Neural progenitor cell (in vitro differentiated cells): Measurements from ENCODE around the gene THEM5. TPM values are rescaled to one million over a fixed set of nuclear protein-coding genes. Genes with fewer than 3 reads are reported as not detected.

ENCODE experiments used
- DNase-seq: peaks from one replicate; pipeline ENCODE4 v3.0.0-alpha.2; 2016; ENCODE audit warnings: low spot score
- H2AFZ ChIP-seq: fragments of 200-600 bp; sonication (generic); replicated peaks from 2 replicates; pipeline ENCODE4 v1.6.1; 2016; ENCODE audit warnings: antibody characterized with exemption
- H3F3A ChIP-seq: fragments of 200-600 bp; sonication (generic); 2 replicates; pipeline ENCODE4 v1.6.1; 2016; ENCODE audit warnings: antibody characterized with exemption, low read depth
- H3K27ac ChIP-seq: fragments of 200-600 bp; sonication (generic); 2 replicates; pipeline ENCODE4 v1.5.1; 2016; ENCODE audit warnings: mild to moderate bottlenecking
- H3K27me3 ChIP-seq: fragments of 200-600 bp; sonication (generic); 2 replicates; pipeline ENCODE4 v1.6.1; 2016; ENCODE audit warnings: mild to moderate bottlenecking, moderate library complexity
- H3K36me3 ChIP-seq: fragments of 200-600 bp; sonication (generic); 2 replicates; pipeline ENCODE4 v1.5.1; 2016
- H3K4me1 ChIP-seq: fragments of 200-600 bp; sonication (generic); 2 replicates; pipeline ENCODE4 v1.6.1; 2016; ENCODE audit warnings: mixed run types
- H3K4me2 ChIP-seq: fragments of 200-600 bp; sonication (generic); 2 replicates; pipeline ENCODE4 v1.6.1; 2016
- H3K4me3 ChIP-seq: fragments of 200-600 bp; sonication (generic); 2 replicates; pipeline ENCODE4 v1.5.1; 2016
- H3K79me2 ChIP-seq: fragments of 200-600 bp; sonication (generic); 2 replicates; pipeline ENCODE4 v1.6.1; 2016; ENCODE audit warnings: low read depth
- H3K9ac ChIP-seq: fragments of 200-600 bp; sonication (generic); 2 replicates; pipeline ENCODE4 v1.6.1; 2016
- H3K9me3 ChIP-seq: fragments of 200-600 bp; sonication (generic); 2 replicates; pipeline ENCODE4 v1.5.1; 2016; ENCODE audit warnings: low read depth
- H4K20me1 ChIP-seq: fragments of 200-600 bp; sonication (generic); 2 replicates; pipeline ENCODE4 v1.6.1; 2016; ENCODE audit warnings: low read depth
- H3K27ac Mint-ChIP-seq: 3 replicates; pipeline ENCODE4 v1.8.0; 2021; ENCODE audit warnings: mixed read lengths
- H3K27me3 Mint-ChIP-seq: 2 replicates; pipeline ENCODE4 v1.8.0; 2022; ENCODE audit warnings: low read depth, mild to moderate bottlenecking, inconsistent platforms, moderate library complexity, mixed read lengths; ENCODE audit not compliant: insufficient read depth
- H3K36me3 Mint-ChIP-seq: 3 replicates; pipeline ENCODE4 v1.8.0; 2021; ENCODE audit warnings: mixed read lengths
- H3K4me1 Mint-ChIP-seq: 3 replicates; pipeline ENCODE4 v1.8.0; 2021; ENCODE audit warnings: mixed read lengths
- H3K4me3 Mint-ChIP-seq: 3 replicates; pipeline ENCODE4 v1.8.0; 2021; ENCODE audit warnings: mild to moderate bottlenecking, moderate library complexity, mixed read lengths
- H3K9me3 Mint-ChIP-seq: 3 replicates; pipeline ENCODE4 v1.8.0; 2020; ENCODE audit warnings: mixed read lengths
- EZH2 ChIP-seq: fragments of 200-600 bp; sonication (generic); IDR thresholded peaks from 2 replicates; pipeline ENCODE4 v1.6.1; 2017; ENCODE audit warnings: antibody characterized with exemption, mild to moderate bottlenecking, moderate library complexity
- EZH2phosphoT487 ChIP-seq: fragments of 200-600 bp; sonication (generic); IDR thresholded peaks from 2 replicates; pipeline ENCODE4 v1.6.1; 2017; ENCODE audit warnings: antibody characterized with exemption
- total RNA-seq: library from RNA; depleted of rRNA; stranded (reverse); fragments of >200 nt; gene quantifications from 2 replicates; pipeline ENCODE4 v1.2.3, GENCODE V29; 2015; ENCODE audit warnings: low replicate concordance
- TF ChIP-seq, protein P1 (sequence below): fragments of 200-600 bp; sonication (generic); IDR thresholded peaks from 2 replicates; pipeline ENCODE4 v1.5.1; 2017; ENCODE audit warnings: antibody characterized with exemption, mild to moderate bottlenecking

THEM5 gene
- total RNA-seq, 1 donor from 2014 or later, result not detected

DNA sequence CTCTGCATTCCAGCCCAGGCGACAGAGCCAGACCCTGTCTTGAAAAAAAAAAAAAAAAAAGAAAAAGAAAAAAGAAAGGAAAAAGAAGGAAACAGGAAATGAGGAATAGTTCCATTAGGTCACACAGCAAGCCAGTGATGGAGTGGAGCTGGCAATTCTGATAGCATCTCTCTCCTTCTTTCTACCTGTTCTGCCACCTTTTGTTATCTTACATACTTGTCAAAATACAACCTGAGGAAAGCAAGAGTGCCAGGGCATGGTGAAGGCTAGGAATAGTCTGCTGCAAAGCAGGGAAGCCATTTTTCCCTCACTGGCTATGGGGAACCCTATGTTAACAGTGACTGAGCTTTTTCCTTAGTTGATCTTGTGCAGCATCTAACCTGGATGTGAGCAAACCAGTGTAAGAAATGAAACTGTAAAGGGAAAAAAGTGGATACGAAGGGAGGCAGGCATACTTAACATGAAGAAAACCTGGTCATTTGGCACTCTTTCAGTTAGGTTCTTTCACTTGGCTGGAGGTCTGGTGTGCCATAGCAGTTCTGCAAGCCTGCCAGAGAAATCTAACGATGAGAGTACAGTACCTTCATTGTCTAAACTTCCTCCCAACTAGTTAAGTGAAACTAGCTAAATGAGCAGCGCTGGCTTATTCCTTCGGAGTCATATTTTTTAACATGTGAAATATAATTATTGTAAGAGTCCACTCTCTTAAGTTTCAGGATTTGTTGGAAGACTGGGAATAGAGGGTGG lies 17.9 kb upstream of the THEM5 start:
- H3K27me3 Mint-ChIP-seq, result peaks cover 2% of the 10 kb centered on the region
- no peak overlapping the region for H3K4me3 ChIP-seq
- H3K79me2 ChIP-seq, result no peaks in the 10 kb centered on the region
- peaks cover 14% of the 10 kb centered on the region for H3K4me1 ChIP-seq
- no peaks in the 10 kb centered on the region for H3K9me3 Mint-ChIP-seq
- peak overlapping the region; percentile 57 for H3K4me2 ChIP-seq
- H3F3A ChIP-seq, result peaks cover 6% of the 10 kb centered on the region
- H3K36me3 Mint-ChIP-seq, result no peaks in the 10 kb centered on the region
- peaks cover 9% of the 10 kb centered on the region for H3K4me1 Mint-ChIP-seq
- no peaks in the 10 kb centered on the region for H4K20me1 ChIP-seq
- no peaks in the 10 kb centered on the region for H3K27me3 ChIP-seq
- no peak overlapping the region for H2AFZ ChIP-seq
- no peaks in the 10 kb centered on the region for H3K36me3 ChIP-seq
- H3K9me3 ChIP-seq, result no peaks in the 10 kb centered on the region
- no peak overlapping the region for H3K9ac ChIP-seq
- no peak overlapping the region for H3K27ac Mint-ChIP-seq
- no peak for TF ChIP-seq EZH2
- TF ChIP-seq, protein P1, sequence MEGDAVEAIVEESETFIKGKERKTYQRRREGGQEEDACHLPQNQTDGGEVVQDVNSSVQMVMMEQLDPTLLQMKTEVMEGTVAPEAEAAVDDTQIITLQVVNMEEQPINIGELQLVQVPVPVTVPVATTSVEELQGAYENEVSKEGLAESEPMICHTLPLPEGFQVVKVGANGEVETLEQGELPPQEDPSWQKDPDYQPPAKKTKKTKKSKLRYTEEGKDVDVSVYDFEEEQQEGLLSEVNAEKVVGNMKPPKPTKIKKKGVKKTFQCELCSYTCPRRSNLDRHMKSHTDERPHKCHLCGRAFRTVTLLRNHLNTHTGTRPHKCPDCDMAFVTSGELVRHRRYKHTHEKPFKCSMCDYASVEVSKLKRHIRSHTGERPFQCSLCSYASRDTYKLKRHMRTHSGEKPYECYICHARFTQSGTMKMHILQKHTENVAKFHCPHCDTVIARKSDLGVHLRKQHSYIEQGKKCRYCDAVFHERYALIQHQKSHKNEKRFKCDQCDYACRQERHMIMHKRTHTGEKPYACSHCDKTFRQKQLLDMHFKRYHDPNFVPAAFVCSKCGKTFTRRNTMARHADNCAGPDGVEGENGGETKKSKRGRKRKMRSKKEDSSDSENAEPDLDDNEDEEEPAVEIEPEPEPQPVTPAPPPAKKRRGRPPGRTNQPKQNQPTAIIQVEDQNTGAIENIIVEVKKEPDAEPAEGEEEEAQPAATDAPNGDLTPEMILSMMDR, result no peak
- no peak overlapping the region for H3K27ac ChIP-seq
- DNase-seq, result no peak
- no peak overlapping the region for H3K4me3 Mint-ChIP-seq

DNA sequence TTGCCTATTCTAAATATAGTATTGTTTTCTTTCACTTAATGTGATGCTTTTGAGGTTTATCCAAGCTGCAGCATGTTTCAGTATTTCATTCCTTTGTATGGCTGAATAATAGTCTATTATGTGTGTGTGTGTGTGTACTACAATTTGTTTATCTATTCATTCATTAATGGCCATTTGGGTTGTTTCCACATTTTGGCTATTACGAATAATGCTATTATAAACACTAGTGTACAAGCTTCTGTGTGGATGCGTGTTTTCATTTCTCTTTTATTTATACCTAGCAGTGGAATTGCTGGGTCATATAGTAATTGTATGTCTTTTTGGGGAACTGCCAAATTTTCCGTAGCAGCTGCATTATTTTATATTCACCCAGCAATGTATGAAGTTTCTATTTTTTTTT lies 15.0 kb upstream of the THEM5 start:
- Mint-ChIP-seq H3K4me3 (no peak overlapping the region), H3K27me3 (peaks cover 2% of the 10 kb centered on the region), H3K27ac (no peak overlapping the region), H3K4me1 (peaks cover 9% of the 10 kb centered on the region), H3K9me3 (no peaks in the 10 kb centered on the region), H3K36me3 (no peaks in the 10 kb centered on the region)
- no peaks in the 10 kb centered on the region for H4K20me1 ChIP-seq
- DNase-seq, result no peak
- no peak overlapping the region for H3K4me3 ChIP-seq
- no peak overlapping the region for H2AFZ ChIP-seq
- TF ChIP-seq, protein P1, result no peak
- no peak for TF ChIP-seq EZH2phosphoT487
- TF ChIP-seq EZH2, result no peak
- no peaks in the 10 kb centered on the region for H3K79me2 ChIP-seq
- H3K4me1 ChIP-seq, result peaks cover 14% of the 10 kb centered on the region
- H3K27me3 ChIP-seq, result peaks cover 20% of the 10 kb centered on the region
- H3K9me3 ChIP-seq, result no peaks in the 10 kb centered on the region
- H3F3A ChIP-seq, result peaks cover 6% of the 10 kb centered on the region
- no peaks in the 10 kb centered on the region for H3K36me3 ChIP-seq
- H3K27ac ChIP-seq, result no peak overlapping the region
- H3K4me2 ChIP-seq, result no peak overlapping the region
- no peak overlapping the region for H3K9ac ChIP-seq

DNA sequence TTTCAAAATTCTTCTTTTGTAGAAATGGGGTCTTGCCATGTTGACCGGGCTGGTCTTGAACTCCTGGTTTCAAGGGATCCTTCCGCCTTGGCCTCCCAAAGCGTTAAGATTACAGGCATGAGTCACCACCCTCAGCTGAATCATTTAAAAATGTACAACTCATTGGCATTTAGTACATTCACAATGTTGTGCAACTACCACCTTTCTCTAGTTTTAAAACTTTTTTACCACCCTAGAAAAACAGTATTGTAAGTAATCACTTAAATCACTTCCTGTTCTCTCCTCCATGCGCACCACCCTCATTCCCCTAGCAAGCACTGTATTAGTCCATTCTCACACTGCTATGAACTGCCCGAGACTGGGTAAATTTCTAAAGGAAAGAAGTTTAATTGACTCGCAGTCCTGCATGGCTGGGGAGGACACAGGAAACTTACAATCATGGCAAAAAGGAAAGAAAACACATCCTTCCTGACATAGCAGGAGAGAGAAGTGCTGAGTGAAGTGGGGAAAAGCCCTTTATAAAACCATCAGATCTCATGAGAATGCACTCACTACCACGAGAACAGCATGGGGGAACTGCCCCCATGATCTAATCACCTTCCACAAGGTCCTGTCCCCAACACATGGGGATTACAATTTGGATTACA lies 14.4 kb upstream of the THEM5 start:
- Mint-ChIP-seq H3K36me3 (no peaks in the 10 kb centered on the region), H3K27me3 (peaks cover 3% of the 10 kb centered on the region), H3K4me3 (no peak overlapping the region), H3K9me3 (no peaks in the 10 kb centered on the region), H3K4me1 (peaks cover 7% of the 10 kb centered on the region), H3K27ac (no peak overlapping the region)
- Histone ChIP-seq H3K36me3 (no peaks in the 10 kb centered on the region), H3K4me2 (no peak overlapping the region), H4K20me1 (no peaks in the 10 kb centered on the region), H3K79me2 (no peaks in the 10 kb centered on the region), H2AFZ (no peak overlapping the region), H3K9me3 (no peaks in the 10 kb centered on the region), H3K4me1 (peaks cover 14% of the 10 kb centered on the region), H3K9ac (no peak overlapping the region), H3K4me3 (no peak overlapping the region), H3F3A (peaks cover 6% of the 10 kb centered on the region), H3K27ac (no peak overlapping the region), H3K27me3 (peaks cover 26% of the 10 kb centered on the region)
- no peak for DNase-seq
- no peak for TF ChIP-seq EZH2phosphoT487
- no peak for TF ChIP-seq EZH2

DNA sequence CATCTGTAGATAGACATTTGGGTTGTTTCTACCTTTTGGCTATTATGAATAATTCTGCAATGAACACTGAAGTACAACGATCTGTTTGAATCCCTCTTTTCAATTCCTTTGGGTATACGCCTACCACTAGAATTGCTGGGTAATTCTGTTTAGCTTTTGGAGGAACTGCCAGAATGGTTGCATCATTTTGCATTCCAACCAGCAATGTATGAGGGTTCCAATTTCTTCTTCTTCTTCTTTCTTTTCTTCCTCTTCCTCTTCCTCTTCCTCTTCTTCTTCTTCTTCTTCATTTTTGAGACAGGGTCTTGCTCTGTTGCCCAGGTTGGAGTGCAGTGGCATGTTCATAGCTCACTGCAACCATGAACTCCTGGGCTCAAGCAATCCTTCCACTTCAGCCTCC lies 13.8 kb upstream of the THEM5 start:
- Mint-ChIP-seq H3K4me3 (no peak overlapping the region), H3K36me3 (no peaks in the 10 kb centered on the region), H3K4me1 (peaks cover 5% of the 10 kb centered on the region), H3K9me3 (no peaks in the 10 kb centered on the region), H3K27ac (no peak overlapping the region), H3K27me3 (peaks cover 6% of the 10 kb centered on the region)
- Histone ChIP-seq H3K4me3 (no peak overlapping the region), H3K36me3 (no peaks in the 10 kb centered on the region), H2AFZ (no peak overlapping the region), H3K79me2 (no peaks in the 10 kb centered on the region), H3K27me3 (peaks cover 30% of the 10 kb centered on the region), H3F3A (peaks cover 5% of the 10 kb centered on the region), H3K4me2 (no peak overlapping the region), H3K27ac (no peak overlapping the region), H3K9ac (no peak overlapping the region), H4K20me1 (no peaks in the 10 kb centered on the region), H3K9me3 (no peaks in the 10 kb centered on the region), H3K4me1 (peaks cover 8% of the 10 kb centered on the region)
- no peak for DNase-seq
- TF ChIP-seq EZH2phosphoT487 (no peak), EZH2 (no peak)
- TF ChIP-seq, protein P1, result no peak
